Left lung (tissue), 10 donors: ENCODE measurements around the gene SMIM10. TPM values are rescaled to one million over a fixed set of nuclear protein-coding genes. Genes with fewer than 3 reads are reported as not detected.
"Not testable (repeated sequence)": the region's sequence is repeated elsewhere in the genome, so short reads cannot be mapped to it uniquely, and the experiment has no call there.

Experiments used
- ATAC-seq: fragments of 200-7000 bp; cut with Tn5 transposase; one replicate; pipeline ENCODE4 v1.9.1; 2020; ENCODE audit warnings: moderate library complexity
- DNase-seq, 4 donors: peaks; one replicate each; pipeline ENCODE4 v3.0.0-alpha.2; 2013 to 2020
- H3K27ac ChIP-seq, 2 donors: fragments of 200-600 bp; sonication (generic) in 1 of 2; one replicate each; pipeline versions ENCODE4 v1.5.0 to v1.8.0; 2020 to 2021
- H3K27me3 ChIP-seq, 2 donors: fragments of 200-600 bp; sonication (generic) in 1 of 2; one replicate each; pipeline versions ENCODE4 v1.5.0 to v1.8.0; 2020 to 2021
- H3K36me3 ChIP-seq, 2 donors: fragments of 200-600 bp; sonication (generic) in 1 of 2; one replicate each; pipeline versions ENCODE4 v1.5.0 to v1.8.0; 2020 to 2021
- H3K4me1 ChIP-seq, 2 donors: fragments of 200-600 bp; one replicate each; pipeline ENCODE4 v1.8.0; 2021
- H3K4me3 ChIP-seq, 2 donors: fragments of 200-600 bp; sonication (generic) in 1 of 2; one replicate each; pipeline versions ENCODE4 v1.5.0 to v1.8.0; 2020 to 2021; ENCODE audit warnings: mild to moderate bottlenecking in 1 of 2
- H3K9me3 ChIP-seq, 2 donors: fragments of 200-600 bp; sonication (generic) in 1 of 2; one replicate each; pipeline versions ENCODE4 v1.5.0 to v1.8.0; 2020 to 2021
- intact Hi-C, 2 donors: fragments of 100-400 bp; cut with DNase I; formaldehyde crosslinking; loops; one replicate each; pipeline versions ENCODE4 v1.11.2 to v1.14.2; 2022
- polyA plus RNA-seq, 6 donors: library from polyadenylated mRNA; unstranded; fragments of 120-200 nt; gene quantifications; one replicate each; pipeline ENCODE4 v1.2.1, GENCODE V29; 2013; ENCODE audit not compliant: insufficient read length in 6 of 6
- total RNA-seq, 2 donors: library from RNA; stranded (reverse); fragmentation: NEBNext Ultra II Directional; extraction: Animal tissue kit (Norgen Biotek cat#: 25700); gene quantifications; one replicate each; pipeline ENCODE4 v1.2.1, GENCODE V29; 2021
- TF ChIP-seq, protein P1 (sequence below), 2 donors: fragments of 200-600 bp; sonication (generic) in 1 of 2; IDR thresholded peaks; one replicate each; pipeline versions ENCODE4 v1.5.0 to v1.8.0; 2021; ENCODE audit warnings: antibody characterized with exemption in 2 of 2
- donor health status: DM: no; HTN: yes; CAD: no.
- donor health status: DM: no; HTN: no; CAD: no.

SMIM10 gene
- total and polyA plus RNA-seq, 8 donors, result 3.0 to 8.2 (median 6.8) TPM

DNA sequence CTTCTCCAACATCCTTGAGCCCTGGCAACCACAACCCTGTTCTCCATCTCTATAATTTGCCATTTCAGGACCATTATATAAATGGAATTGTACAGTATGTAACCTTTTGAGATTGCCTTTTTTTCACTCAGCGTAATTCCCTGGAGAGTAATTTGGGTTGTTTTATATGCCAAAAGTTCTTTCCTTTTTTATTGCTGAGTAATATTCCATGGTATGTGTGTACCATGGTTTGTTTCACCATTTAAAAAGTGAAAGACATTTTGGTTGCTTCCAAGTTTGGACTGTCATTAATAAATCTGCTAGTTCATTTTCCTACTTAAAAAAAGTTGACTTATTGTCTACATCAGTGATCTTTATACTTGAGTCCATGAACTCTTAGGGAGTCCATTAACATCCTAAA lies 33.0 kb upstream of the SMIM10 start:
- Histone ChIP-seq H3K27ac (no peak overlapping the region), H3K9me3 (no peaks in the 10 kb centered on the region), H3K4me3 (no peak overlapping the region), H3K4me1 (no peaks in the 10 kb centered on the region), H3K27me3 (no peaks in the 10 kb centered on the region), H3K36me3 (no peaks in the 10 kb centered on the region)
- DNase-seq, result no peak
- ATAC-seq, result no peak
- intact Hi-C loops, result no loop called here
- TF ChIP-seq, protein P1, sequence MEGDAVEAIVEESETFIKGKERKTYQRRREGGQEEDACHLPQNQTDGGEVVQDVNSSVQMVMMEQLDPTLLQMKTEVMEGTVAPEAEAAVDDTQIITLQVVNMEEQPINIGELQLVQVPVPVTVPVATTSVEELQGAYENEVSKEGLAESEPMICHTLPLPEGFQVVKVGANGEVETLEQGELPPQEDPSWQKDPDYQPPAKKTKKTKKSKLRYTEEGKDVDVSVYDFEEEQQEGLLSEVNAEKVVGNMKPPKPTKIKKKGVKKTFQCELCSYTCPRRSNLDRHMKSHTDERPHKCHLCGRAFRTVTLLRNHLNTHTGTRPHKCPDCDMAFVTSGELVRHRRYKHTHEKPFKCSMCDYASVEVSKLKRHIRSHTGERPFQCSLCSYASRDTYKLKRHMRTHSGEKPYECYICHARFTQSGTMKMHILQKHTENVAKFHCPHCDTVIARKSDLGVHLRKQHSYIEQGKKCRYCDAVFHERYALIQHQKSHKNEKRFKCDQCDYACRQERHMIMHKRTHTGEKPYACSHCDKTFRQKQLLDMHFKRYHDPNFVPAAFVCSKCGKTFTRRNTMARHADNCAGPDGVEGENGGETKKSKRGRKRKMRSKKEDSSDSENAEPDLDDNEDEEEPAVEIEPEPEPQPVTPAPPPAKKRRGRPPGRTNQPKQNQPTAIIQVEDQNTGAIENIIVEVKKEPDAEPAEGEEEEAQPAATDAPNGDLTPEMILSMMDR (IDR thresholded peaks at IDR 0.05), result no peak

DNA sequence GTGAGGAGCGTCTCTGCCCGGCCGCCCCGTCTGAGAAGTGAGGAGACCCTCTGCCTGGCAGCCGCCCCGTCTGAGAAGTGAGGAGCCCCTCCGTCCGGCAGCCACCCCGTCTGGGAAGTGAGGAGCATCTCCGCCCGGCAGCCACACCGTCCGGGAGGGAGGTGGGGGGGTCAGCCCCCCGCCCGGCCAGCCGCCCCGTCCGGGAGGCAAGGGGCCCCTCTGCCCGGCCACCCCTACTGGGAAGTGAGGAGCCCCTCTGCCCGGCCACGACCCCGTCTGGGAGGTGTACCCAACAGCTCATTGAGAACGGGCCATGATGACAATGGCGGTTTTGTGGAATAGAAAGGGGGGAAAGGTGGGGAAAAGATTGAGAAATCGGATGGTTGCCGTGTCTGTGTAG lies 30.4 kb upstream of the SMIM10 start:
- not testable (repeated sequence) for DNase-seq, H3K9me3 ChIP-seq, H3K27me3 ChIP-seq, H3K4me3 ChIP-seq, H3K4me1 ChIP-seq, H3K27ac ChIP-seq, H3K36me3 ChIP-seq, ATAC-seq
- intact Hi-C loops, result loop anchor here in 1 of 2 donors (10.0 kb wide), 1 partner anchor 124 kb away; no protein-coding TSS in a partner anchor

- H3K27ac ChIP-seq, result no peak overlapping the region
- no peaks in the 10 kb centered on the region for H3K9me3 ChIP-seq
- TF ChIP-seq, protein P1 (IDR thresholded peaks at IDR 0.05), result no peak
- DNase-seq (no peak), ATAC-seq (no peak)
- no peaks in the 10 kb centered on the region for H3K36me3 ChIP-seq
- intact Hi-C loops, result loop anchor here in 1 of 2 donors (10.0 kb wide), 1 partner anchor 122 kb away; no protein-coding TSS in a partner anchor
- no peaks in the 10 kb centered on the region for H3K4me1 ChIP-seq
- H3K27me3 ChIP-seq, result no peaks in the 10 kb centered on the region
- H3K4me3 ChIP-seq, result no peak overlapping the region
These were observed 27.8 kb upstream of the SMIM10 start for GRCh38 chrX:134963041-134963440.

GRCh38 chrX:134969726-134970125 lies 21.1 kb upstream of the SMIM10 start:
- H3K4me1 ChIP-seq, result no peaks in the 10 kb centered on the region
- intact Hi-C loops, result loop anchor here in 1 of 2 donors (10.0 kb wide), 1 partner anchor 115 kb away; no protein-coding TSS in a partner anchor
- no peaks in the 10 kb centered on the region for H3K36me3 ChIP-seq
- TF ChIP-seq, protein P1 (IDR thresholded peaks at IDR 0.05), result no peak
- H3K4me3 ChIP-seq, result no peak overlapping the region
- no peaks in the 10 kb centered on the region for H3K9me3 ChIP-seq
- ATAC-seq, result no peak
- DNase-seq, result no peak
- H3K27ac ChIP-seq, result no peak overlapping the region
- H3K27me3 ChIP-seq, result no peaks in the 10 kb centered on the region

GRCh38 chrX:134971926-134972325 lies 18.9 kb upstream of the SMIM10 start:
- intact Hi-C loops, result no loop called here

More at GRCh38 chrX:134971926-134972325, 18.9 kb upstream of the SMIM10 start:
- no peak overlapping the region for H3K27ac ChIP-seq
- ATAC-seq, result no peak
- H3K4me1 ChIP-seq, result no peaks in the 10 kb centered on the region
- TF ChIP-seq, protein P1 (IDR thresholded peaks at IDR 0.05), result no peak
- no peaks in the 10 kb centered on the region for H3K9me3 ChIP-seq
- no peak overlapping the region for H3K4me3 ChIP-seq
- DNase-seq, result no peak
- H3K36me3 ChIP-seq, result no peaks in the 10 kb centered on the region
- no peaks in the 10 kb centered on the region for H3K27me3 ChIP-seq
